ENCODE measurements around the gene PEX16.

The PEX16 gene

GRCh38 chr11:45917623-45918330, at the start of gene PEX16:
PEX16 (minus strand) TSS chr11:45917877; CDS start chr11:45917811, 66 bp downstream.
- DNase-seq (ENCODE audit: extremely low spot score, insufficient read length, low read depth) (peak; percentile 99), FAIRE-seq (peak; percentile 94)

DNA sequence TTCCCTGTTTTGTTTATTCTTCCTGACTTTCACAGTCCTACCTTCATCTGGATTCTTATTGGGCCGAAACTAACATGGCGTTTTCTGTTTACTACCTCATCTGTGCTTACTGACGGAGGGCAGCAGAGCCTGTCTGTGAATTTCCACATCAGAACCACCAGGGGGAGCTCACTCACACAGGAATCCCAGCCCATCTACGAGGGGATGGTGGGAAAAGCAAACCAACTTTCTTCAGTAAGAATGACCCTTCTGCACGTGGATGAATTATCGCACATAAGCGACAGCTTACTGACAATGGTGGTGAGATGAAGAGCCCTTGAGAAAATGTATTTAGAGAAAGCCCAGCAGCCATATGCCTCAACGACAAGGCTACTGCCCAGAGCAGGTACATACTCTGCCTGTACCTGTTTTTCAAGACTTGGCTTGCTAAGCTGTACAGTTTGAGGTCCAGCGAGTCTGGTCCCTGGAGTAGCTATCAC, 47.3 kb upstream of the PEX16 start:
- FAIRE-seq (peak; percentile 93), DNase-seq (ENCODE audit: extremely low spot score, insufficient read length, low read depth) (peak; percentile 38)

- no peak for DNase-seq (ENCODE audit: extremely low spot score, insufficient read length, low read depth)
- no peak for FAIRE-seq
These were observed 44.1 kb upstream of the PEX16 start for GRCh38 chr11:45961751-45962240.

DNA sequence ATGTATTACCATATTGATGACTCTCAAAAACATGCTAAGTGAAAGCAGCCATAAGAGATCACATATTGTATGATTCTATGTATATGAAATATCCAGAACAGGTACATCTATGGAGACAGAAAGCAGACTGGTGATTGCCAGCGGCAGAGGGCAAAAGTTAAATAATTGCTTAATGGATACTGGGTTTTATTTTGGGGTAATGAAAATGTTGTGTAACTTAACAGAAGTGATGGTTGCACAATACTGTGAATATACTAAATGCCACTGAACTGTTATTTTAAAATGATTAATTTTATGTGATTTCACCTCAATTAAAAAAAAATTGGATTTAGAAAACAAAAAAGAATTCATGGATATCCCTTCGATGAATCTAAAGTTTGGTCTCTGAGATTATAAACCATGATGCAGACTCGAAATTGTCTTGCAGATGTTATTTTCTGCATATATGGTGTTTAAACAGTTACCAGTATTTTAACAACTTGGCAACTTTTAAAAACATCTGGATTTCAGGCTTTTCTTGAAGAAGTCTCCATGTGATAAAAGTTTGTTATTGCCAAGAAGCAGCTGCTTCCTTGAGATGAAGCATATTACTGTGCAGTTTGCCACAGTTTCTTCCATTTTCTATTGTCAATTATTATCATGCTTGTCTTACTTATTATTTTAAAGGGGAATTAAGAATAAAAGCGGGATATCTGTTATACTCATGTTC, 42.9 kb upstream of the PEX16 start:
- no peak for FAIRE-seq

GRCh38 chr11:45959851-45960250, 42.2 kb upstream of the PEX16 start:
- FAIRE-seq = no peak
- no peak for DNase-seq (ENCODE audit: extremely low spot score, insufficient read length, low read depth)

More for the DNA sequence above, 42.9 kb upstream of the PEX16 start:
- DNase-seq (ENCODE audit: extremely low spot score, insufficient read length, low read depth) = no peak

DNA sequence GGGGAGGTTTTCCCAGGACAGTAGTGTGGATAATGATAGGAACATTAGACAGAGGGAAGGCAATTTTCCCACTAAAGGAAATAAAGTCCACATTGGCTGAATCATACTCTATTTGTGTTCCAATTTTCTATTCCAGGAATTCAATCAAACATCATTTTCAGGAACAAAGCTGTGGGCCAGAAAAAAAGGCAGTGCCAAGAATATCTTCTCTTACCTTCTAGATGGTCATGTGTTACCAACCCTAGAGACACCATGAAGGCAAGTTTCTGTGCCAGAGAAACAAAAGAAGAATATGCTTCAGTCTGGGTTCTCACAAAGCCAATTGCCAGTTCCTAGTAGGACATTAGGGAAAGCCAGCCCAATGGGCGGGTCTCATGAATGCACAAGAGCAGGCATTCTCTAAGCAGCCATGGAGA, 32.3 kb upstream of the PEX16 start:
- FAIRE-seq (no peak), DNase-seq (ENCODE audit: extremely low spot score, insufficient read length, low read depth) (no peak)

GRCh38 chr11:45948356-45948755, 30.7 kb upstream of the PEX16 start:
- FAIRE-seq (no peak), DNase-seq (ENCODE audit: extremely low spot score, insufficient read length, low read depth) (no peak)

DNA sequence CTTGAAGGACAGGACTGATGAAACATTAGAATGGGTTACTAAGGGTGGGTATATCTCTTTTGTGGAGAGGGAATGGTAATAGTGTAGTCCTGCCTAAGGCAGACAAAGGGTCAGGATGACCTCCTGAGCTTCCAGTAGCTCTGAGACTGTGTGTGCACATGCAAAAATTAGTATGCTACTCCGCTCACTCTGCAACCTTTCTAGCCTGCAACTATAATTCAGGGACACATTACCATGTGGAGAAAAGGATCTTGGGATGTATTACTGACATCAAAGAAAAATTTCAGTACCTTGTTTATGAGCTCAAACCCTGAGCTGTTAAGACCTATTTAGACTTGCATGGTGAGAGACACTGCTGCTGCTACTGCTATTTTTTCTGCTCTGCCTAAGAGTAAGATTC, 30.2 kb upstream of the PEX16 start:
- FAIRE-seq (no peak), DNase-seq (ENCODE audit: extremely low spot score, insufficient read length, low read depth) (no peak)

DNA sequence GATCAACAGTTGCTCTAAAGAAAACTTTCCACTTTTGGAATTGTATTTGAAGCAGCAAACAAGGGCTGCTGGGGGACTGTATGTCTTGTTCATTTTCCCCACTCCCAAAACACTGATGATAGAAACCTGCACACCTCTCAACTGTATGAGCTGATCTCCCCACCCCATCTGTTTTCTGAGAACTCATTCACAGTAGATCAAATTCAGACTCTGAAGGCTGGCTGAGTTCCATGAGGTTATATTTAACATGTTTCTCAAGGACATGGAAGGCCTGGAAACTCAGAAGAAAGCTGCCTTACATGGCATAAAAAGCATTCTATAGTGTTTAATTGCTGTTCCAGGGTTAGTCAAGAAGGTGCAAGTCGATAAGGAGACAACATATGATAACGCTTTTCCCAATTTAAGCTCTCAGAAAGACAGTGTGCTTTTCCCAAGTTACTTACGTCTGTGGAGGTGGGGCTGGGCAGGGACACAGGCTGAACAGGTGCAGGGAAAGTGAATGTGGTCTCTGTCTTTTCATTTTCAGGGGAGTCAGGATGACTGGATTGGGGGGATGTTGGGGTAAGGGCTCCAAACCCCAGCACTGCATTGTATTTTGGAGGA, 27.8 kb upstream of the PEX16 start:
- no peak for DNase-seq (ENCODE audit: extremely low spot score, insufficient read length, low read depth)
- no peak for FAIRE-seq

DNA sequence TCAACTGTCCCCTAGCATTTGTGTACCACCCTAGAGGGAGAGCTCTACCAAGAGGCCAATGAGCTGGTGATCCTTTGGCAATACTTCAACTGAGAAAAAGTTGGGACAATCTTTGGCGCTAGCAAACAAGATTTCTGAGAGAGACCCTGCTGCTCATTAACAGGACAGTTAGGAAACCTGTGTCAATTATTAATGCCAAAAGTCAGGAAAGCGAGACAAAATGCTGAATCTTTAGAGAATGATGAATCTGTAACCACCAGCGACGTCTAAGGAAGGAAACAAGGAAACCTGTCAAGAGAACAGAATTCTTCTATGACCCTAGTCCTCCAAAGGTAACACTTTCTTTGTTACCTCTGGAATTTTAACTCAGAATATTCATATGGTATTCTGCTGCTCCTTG, 24.7 kb upstream of the PEX16 start:
- no peak for FAIRE-seq
- no peak for DNase-seq (ENCODE audit: extremely low spot score, insufficient read length, low read depth)

GRCh38 chr11:45941285-45941684, 23.6 kb upstream of the PEX16 start:
- no peak for FAIRE-seq

DNA sequence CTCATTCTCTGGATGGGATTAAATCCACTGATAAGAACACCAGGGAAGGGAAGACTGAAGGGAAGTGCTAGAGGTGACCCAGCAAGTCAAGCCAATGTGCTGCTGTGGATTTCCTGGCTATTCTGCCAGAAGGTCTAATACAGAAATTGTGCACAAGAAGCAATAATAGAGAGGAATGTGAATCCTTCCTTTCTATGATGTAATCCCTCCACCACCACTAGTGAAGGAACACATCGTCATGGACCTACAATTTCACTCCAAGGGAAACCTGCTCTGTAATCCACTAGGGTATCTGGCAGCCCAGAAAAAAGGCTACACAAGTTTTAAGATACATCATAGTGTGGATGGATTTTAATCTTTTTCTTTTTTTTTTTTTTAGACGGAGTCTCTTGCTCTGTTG, 22.2 kb upstream of the PEX16 start:
- no peak for DNase-seq (ENCODE audit: extremely low spot score, insufficient read length, low read depth)
- no peak for FAIRE-seq

More at GRCh38 chr11:45941285-45941684, 23.6 kb upstream of the PEX16 start:
- no peak for DNase-seq (ENCODE audit: extremely low spot score, insufficient read length, low read depth)

DNA sequence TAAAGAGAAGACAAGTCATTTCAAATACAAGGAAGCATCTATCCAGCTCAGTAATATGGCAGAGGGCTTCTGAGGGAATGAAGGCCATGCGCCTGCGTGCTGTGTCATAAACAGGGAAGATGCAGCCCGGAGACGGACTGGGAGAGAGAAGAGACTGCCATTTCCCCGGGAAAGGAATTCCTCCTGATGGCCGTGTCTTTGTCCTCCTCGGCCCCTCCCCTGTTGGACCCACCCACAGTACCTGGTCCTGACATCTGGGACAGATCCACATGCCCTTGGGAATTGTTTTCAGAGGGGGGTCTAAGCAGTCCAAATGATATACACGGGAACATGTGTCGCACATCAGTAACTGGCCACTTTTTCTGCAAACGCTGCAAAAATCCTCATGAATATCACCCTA, 20.2 kb upstream of the PEX16 start:
- DNase-seq (ENCODE audit: extremely low spot score, insufficient read length, low read depth) (no peak), FAIRE-seq (no peak)

DNA sequence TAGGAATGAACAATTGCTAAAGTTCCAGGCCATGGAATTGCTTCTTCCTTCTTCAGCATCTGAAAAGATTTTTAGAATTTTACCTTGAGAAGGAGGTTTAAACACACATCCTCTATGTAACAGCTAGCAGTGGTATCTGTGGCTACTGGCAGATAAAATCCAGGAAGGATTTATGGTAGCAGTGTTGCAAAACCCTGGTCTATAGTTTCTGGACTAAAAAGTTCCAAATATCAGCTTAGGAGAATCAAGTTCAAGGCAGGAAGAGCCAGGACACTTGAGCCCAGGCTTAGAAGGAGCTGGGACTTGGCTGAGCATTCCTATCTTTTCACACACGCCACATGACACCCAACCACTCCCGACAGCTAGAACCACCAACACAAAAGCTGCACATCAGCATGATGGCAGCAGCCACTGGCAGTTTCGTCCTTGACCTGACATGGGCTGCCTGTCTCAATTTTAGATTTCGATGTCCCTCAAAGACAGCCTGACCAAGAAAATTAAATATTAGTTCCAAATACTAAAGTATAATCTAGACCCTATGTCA, 18.9 kb upstream of the PEX16 start:
- no peak for FAIRE-seq
- no peak for DNase-seq (ENCODE audit: extremely low spot score, insufficient read length, low read depth)

GRCh38 chr11:45935349-45936064, 17.8 kb upstream of the PEX16 start:
- FAIRE-seq = no peak
- DNase-seq (ENCODE audit: extremely low spot score, insufficient read length, low read depth) = no peak

DNA sequence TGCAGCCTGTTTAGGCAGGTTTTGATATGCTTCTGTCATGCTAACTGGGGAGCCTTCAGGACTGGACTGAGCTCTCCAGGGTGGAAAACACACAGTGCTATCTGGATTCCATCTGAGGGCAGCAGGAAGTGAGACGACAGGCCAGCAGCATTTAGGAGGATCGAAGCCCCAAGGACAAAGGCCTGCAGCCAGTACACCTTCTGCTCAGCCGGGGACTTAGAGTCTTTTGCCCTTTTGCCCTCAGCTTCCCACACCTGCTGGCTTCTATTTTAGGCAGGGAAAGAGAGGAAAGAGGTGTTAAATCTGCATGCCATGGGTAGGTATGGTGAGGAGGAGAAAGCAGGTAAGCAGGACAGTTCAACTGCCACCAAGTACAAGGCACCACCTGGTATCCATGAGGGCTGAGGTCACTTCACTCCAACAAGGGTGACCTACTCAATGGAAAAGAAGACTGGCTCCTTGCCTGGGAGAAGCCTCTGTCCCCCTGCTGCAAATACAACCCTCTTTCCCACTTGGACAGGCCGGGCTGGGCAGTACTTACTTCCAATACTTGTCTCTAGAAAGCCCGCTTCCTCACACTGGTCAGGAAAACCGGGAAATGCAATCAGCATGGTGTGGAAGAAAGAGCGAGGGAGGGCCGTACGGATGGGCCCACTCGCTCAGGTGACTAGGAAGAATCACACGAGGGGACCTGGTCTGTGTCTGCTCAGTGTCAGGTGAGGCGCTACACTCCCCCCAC, 17.1 kb upstream of the PEX16 start:
- FAIRE-seq = no peak
- DNase-seq (ENCODE audit: extremely low spot score, insufficient read length, low read depth) = no peak

GRCh38 chr11:45933846-45934579, 16.3 kb upstream of the PEX16 start:
- no peak for DNase-seq (ENCODE audit: extremely low spot score, insufficient read length, low read depth)
- FAIRE-seq = no peak

GRCh38 chr11:45933131-45933831, 15.6 kb upstream of the PEX16 start:
- FAIRE-seq (peak; percentile 26), DNase-seq (ENCODE audit: extremely low spot score, insufficient read length, low read depth) (no peak)
